Breast epithelium (tissue), 4 donors: ENCODE data around the gene B3GAT3. TPM values are rescaled to one million over a fixed set of nuclear protein-coding genes. Genes with fewer than 3 reads are reported as not detected.

Experiments used
- DNase-seq, 2 donors: peaks; one replicate each; pipeline ENCODE4 v3.0.0-alpha.2; 2019; ENCODE audit warnings: low spot score in 2 of 2
- H3K27ac ChIP-seq, 2 donors: fragments of 200-600 bp; sonication (generic) in 1 of 2; one replicate each; pipeline ENCODE4 v1.5.1; 2016 to 2019; ENCODE audit warnings: mild to moderate bottlenecking in 1 of 2
- H3K27me3 ChIP-seq, 2 donors: fragments of 200-600 bp; sonication (generic) in 1 of 2; one replicate each; pipeline versions ENCODE4 v1.5.1 to v1.6.0; 2017 to 2019; ENCODE audit warnings: control low read depth in 1 of 2, mild to moderate bottlenecking in 1 of 2
- H3K36me3 ChIP-seq: fragments of 200-600 bp; one replicate; pipeline ENCODE4 v1.5.1; 2019
- H3K4me1 ChIP-seq, 2 donors: fragments of 200-600 bp; sonication (generic); one replicate each; pipeline ENCODE4 v1.5.1; 2016 to 2019; ENCODE audit warnings: control low read depth in 1 of 2
- H3K4me3 ChIP-seq, 3 donors: fragments of 200-600 bp; sonication (generic); 1 replicate in 2 of 3; 2 replicates in 1 of 3; pipeline ENCODE4 v1.5.1; 2016 to 2019; ENCODE audit warnings: mild to moderate bottlenecking in 3 of 3, moderate library complexity in 2 of 3
- H3K9me3 ChIP-seq, 2 donors: fragments of 200-600 bp; sonication (generic) in 1 of 2; one replicate each; pipeline ENCODE4 v1.5.1; 2016 to 2019; ENCODE audit warnings: control low read depth in 1 of 2
- POLR2A ChIP-seq: fragments of 450-650 bp; IDR thresholded peaks from one replicate; pipeline ENCODE4 v1.6.1; 2016; ENCODE audit warnings: antibody characterized with exemption, mild to moderate bottlenecking, moderate library complexity
- POLR2AphosphoS5 ChIP-seq, 3 donors: sonication (generic); formaldehyde crosslinking; IDR thresholded peaks; one replicate each; pipeline ENCODE4 v1.6.1; 2017; ENCODE audit warnings: antibody characterized with exemption in 3 of 3
- intact Hi-C: fragments of 100-400 bp; cut with DNase I; formaldehyde crosslinking; loops from one replicate; pipeline ENCODE4 v1.15.1; 2023; ENCODE audit warnings: low total_unique reads
- total RNA-seq, 3 donors: library from RNA; depleted of rRNA; stranded (reverse); fragments of >200 nt; gene quantifications; one replicate each; pipeline ENCODE4 v1.1.0, GENCODE V29; 2016
- TF ChIP-seq, protein P1 (sequence below), 3 donors: fragments of 450-650 bp; IDR thresholded peaks; one replicate each; pipeline ENCODE4 v1.5.1; 2016 to 2017; ENCODE audit warnings: antibody characterized with exemption in 3 of 3, mild to moderate bottlenecking in 3 of 3, moderate library complexity in 3 of 3

B3GAT3 gene
- total RNA-seq, 3 donors from 2014 or later, result 19.0 to 38.0 (median 29.6) TPM

DNA sequence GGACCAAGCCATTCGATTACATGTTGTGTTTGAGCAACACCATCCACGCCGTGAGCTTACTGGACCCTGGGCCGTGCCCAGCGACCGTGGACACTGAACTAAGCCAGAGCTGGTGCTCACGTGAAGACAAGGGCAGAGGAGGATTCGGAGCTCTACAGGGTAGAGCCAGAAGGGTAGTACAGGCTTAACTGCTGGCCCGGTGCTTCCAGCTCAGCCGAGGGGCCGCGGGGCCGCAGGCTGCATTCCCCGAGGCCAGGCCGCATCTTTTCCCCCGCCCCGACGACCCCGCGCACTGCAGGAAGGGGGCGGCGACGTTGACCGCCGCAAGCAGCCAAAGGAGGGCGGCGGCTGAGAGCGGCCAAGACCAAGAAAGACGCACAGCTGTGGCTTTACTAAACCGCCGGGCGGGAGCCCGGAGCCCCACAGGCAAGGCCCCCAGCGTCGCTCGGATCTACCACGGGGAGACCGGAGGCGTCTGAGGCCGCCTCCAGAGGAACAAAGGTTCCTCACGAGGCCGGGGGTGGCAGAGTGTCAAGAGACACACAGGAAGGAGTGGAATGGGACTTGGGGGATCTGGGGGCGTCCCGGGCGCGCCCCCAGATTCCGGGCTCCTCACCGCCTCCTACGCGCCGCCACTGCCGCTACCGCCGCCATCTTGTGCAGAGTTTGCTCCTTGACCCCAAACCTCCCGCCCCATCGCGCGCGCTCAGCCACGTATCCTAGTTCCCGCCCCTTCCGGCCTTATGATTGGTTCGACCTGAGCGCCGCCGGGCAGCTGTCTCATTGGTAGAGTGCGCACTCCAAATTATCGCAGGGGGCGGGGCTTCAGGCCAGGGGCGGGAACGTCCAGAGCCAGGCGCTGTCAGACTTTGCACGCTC, 24.4 kb upstream of the B3GAT3 start, which contains the start of gene GANAB:
Gene GANAB, minus strand, starts transcription at position 668 of the 879 bp plus-strand sequence. Its CDS starts 14 bp downstream, at position 654.
- intact Hi-C loops, result no loop called here
- Histone ChIP-seq H3K9me3 (no peaks in the 10 kb centered on the region), H3K4me3 (peak within 1 kb of the TSS; percentile 85 to 96 (median 96)), H3K36me3 (peaks cover 5% of the 10 kb centered on the region), H3K27me3 (no peaks in the 10 kb centered on the region), H3K4me1 (peaks cover 5 to 10% of the 10 kb centered on the region in 2 donors), H3K27ac (peak within 1 kb of the TSS; percentile 89 to 95)
- TF ChIP-seq POLR2A, result peak; percentile 75
- peak; percentile 78 to 92 (median 79) for TF ChIP-seq POLR2AphosphoS5 (IDR thresholded peaks at IDR 0.05)
- TF ChIP-seq, protein P1, sequence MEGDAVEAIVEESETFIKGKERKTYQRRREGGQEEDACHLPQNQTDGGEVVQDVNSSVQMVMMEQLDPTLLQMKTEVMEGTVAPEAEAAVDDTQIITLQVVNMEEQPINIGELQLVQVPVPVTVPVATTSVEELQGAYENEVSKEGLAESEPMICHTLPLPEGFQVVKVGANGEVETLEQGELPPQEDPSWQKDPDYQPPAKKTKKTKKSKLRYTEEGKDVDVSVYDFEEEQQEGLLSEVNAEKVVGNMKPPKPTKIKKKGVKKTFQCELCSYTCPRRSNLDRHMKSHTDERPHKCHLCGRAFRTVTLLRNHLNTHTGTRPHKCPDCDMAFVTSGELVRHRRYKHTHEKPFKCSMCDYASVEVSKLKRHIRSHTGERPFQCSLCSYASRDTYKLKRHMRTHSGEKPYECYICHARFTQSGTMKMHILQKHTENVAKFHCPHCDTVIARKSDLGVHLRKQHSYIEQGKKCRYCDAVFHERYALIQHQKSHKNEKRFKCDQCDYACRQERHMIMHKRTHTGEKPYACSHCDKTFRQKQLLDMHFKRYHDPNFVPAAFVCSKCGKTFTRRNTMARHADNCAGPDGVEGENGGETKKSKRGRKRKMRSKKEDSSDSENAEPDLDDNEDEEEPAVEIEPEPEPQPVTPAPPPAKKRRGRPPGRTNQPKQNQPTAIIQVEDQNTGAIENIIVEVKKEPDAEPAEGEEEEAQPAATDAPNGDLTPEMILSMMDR (IDR thresholded peaks at IDR 0.05), result peak in 1 of 3 donors; percentile 22
- DNase-seq, result peak; percentile 100

DNA sequence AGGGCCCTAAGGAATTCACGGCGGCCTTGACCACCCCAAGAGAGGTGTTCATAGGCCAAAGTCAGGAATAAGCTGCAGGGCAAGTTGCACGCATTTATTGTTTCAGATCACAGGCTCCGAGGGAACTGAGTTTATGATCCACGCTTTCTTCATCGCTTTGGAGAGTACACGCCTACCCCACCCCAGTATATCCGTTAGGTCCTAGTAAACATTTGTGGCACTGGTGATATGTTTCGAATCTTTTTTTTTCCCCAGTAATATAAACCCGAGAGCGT, 23.8 kb upstream of the B3GAT3 start:
- Histone ChIP-seq H3K4me3 (peak overlapping the region; percentile 85 to 96 (median 96)), H3K9me3 (no peaks in the 10 kb centered on the region), H3K4me1 (peaks cover 5 to 10% of the 10 kb centered on the region in 2 donors), H3K36me3 (peaks cover 5% of the 10 kb centered on the region), H3K27ac (peak overlapping the region; percentile 89 to 95), H3K27me3 (no peaks in the 10 kb centered on the region)
- intact Hi-C loops, result no loop called here
- no peak for TF ChIP-seq POLR2AphosphoS5 (IDR thresholded peaks at IDR 0.05)
- no peak for DNase-seq

DNA sequence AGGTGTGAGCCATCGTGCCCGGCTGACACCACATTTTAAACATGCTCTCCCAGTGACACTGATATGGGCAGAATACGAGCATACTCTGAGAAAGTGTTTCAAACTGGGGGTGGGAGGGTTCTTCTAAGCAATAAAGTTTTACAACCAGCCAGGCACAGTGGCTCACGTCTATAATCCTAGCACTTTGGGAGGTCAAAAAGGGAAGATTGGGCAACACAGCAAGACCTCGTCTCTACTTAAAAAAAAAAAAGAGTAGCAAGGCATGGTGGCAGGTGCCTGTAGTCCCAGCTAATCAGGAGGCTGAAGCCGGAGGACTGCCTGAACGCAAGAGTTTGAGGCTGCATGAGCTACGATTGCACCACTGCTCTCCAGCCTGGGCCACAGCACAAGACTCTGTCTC, 22.4 kb upstream of the B3GAT3 start:
- Histone ChIP-seq H3K27me3 (no peaks in the 10 kb centered on the region), H3K27ac (no peak overlapping the region), H3K4me3 (no peak overlapping the region), H3K36me3 (peaks cover 5% of the 10 kb centered on the region), H3K9me3 (no peaks in the 10 kb centered on the region), H3K4me1 (peaks cover 5 to 10% of the 10 kb centered on the region in 2 donors)
- TF ChIP-seq POLR2A, result no peak
- TF ChIP-seq, protein P1 (IDR thresholded peaks at IDR 0.05), result no peak
- intact Hi-C loops, result no loop called here
- no peak for DNase-seq

DNA sequence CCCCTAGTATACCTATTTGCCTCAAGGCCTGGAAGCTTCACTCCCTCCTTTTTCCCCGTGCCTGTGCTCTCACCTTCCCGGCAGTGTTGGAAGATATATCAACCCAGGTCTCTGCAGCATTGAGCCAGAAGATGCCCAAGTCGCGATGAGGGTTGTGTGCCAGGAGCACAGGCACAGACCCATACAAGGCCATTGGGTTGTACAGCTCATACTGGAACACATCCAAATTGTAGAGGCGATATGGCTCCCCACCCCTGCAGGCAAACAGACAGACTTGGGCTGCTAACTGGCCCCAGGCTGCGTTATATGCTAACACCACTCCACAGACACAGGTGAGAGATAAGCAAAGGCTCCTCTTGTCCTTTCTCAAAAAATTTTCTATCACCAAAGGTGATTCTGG, 10.7 kb upstream of the B3GAT3 start:
- Histone ChIP-seq H3K27me3 (no peaks in the 10 kb centered on the region), H3K4me3 (no peak overlapping the region), H3K9me3 (no peaks in the 10 kb centered on the region), H3K36me3 (no peaks in the 10 kb centered on the region), H3K27ac (no peak overlapping the region), H3K4me1 (no peaks in the 10 kb centered on the region)
- TF ChIP-seq POLR2AphosphoS5 (IDR thresholded peaks at IDR 0.05) (no peak), POLR2A (no peak)
- TF ChIP-seq, protein P1 (IDR thresholded peaks at IDR 0.05), result no peak
- DNase-seq, result no peak
- intact Hi-C loops, result no loop called here

DNA sequence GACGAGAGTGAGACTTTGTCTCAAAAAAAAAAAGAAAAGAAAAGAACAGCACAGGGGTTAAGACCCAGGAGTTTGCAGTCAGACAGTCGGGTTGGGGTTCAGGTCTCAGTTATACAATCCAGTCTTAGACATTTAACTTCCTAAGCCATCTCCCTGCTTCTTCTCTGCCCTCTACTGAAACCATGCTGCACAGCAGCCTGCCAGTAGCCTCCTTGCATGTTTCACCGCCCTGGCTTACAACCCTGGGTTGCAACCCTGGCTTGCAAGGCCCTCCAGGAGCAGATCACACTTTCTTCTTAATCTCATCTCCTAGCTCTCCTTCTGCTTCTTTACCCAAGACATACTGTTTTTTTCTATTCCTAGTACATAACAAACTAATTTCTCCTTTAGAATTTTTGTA, 5.9 kb upstream of the B3GAT3 start:
- Histone ChIP-seq H3K4me3 (no peak overlapping the region), H3K9me3 (no peaks in the 10 kb centered on the region), H3K27ac (no peak overlapping the region), H3K27me3 (no peaks in the 10 kb centered on the region), H3K4me1 (no peaks in the 10 kb centered on the region), H3K36me3 (peaks cover 9% of the 10 kb centered on the region)
- no peak for DNase-seq
- TF ChIP-seq POLR2A (no peak), POLR2AphosphoS5 (IDR thresholded peaks at IDR 0.05) (no peak)
- TF ChIP-seq, protein P1 (IDR thresholded peaks at IDR 0.05), result no peak
- intact Hi-C loops, result no loop called here
